ENCODE results near the gene RASGRP2.
"Not testable (repeated sequence)": the region's sequence is repeated elsewhere in the genome, so short reads cannot be mapped to it uniquely, and the experiment has no call there.

RASGRP2 gene

DNA sequence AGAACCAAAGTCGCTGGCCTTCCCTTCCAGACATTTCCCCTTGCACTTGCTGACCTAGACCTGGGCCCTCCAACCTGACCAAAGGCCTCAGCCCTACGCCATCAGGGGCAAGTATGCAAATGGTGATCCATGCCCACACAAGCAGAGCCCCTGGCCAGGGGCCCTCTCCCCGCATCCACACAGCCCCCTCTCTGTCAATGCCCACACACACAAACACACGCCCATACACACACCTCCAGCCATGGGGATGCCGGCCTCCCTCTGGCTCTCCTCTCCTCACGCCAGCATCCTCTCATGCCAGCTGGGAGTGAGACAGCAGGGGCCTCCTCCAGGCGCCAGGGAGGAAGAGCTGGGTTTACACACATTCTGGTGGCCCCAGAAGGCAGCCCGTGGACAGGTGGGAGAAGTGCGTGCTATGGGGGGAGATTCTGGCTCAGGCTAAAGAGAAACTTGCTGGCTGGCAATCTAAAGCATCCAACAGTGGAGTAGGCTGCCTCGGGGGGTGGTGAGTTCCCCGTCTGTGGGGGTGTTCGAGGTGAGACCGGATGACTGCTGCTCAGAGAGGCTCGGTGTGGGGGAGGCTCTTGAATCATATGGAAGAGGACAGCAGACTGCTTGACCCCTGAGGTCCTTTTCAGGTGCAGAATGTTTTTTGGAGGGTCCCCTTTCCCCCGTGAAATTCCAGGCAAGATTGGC is 25.7 kb downstream of the RASGRP2 start:
- no peak for DNase-seq

DNA sequence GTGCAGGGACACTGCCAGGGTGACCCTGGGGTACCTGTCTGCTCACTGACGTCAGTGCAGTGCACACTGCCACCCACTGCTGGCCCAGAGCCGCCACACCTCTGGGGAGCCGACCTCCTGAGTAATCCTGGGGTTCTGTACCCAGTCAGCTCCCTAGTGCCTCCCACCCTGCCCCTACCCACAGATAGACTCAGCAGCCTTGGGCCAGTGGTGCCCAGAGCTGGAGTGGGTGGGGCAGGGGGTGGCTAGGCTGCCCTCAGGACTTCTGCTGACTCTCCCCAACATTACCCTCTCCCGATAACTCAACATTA is 26.7 kb downstream of the RASGRP2 start:
- no peak for DNase-seq

DNA sequence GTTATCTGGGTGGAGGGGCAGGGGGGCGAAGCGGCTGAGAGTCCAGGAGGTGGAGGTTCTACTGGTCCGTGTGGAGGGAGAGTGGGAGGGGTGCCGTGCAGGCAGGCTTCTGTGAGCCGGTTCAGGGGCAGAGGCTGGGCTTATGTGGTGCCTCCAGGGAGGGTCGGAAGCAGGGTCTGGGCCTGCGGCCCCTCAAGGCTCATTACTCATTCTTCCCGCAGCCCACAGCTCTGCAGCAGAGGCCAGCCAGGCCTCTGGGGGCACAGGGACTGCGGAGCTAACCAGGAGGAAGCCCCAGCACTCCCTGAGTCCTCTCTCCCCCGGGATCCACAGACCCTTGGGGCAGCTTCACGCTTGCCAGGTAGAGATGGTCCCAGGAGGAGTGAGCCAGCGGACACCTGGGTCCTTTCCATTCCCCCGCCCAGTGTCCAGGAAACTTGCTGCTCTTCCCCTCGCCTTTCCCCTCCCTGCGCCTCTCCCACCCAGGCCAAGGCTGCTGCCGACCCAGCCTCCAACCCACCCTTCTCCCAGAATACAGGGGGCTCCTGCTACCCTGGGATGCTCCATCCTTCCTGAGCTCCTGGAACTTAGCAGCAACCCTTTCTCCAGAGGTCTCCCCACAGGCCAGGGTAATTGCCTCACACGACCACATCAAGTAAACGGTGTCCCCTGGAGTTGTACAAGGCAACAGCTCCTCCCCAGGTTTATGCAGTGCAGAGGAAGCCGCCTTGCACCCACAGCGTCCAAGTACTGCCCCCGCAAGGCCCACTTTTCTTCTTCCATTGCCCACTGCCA is 27.3 kb downstream of the RASGRP2 start:
- DNase-seq: no peak

DNA sequence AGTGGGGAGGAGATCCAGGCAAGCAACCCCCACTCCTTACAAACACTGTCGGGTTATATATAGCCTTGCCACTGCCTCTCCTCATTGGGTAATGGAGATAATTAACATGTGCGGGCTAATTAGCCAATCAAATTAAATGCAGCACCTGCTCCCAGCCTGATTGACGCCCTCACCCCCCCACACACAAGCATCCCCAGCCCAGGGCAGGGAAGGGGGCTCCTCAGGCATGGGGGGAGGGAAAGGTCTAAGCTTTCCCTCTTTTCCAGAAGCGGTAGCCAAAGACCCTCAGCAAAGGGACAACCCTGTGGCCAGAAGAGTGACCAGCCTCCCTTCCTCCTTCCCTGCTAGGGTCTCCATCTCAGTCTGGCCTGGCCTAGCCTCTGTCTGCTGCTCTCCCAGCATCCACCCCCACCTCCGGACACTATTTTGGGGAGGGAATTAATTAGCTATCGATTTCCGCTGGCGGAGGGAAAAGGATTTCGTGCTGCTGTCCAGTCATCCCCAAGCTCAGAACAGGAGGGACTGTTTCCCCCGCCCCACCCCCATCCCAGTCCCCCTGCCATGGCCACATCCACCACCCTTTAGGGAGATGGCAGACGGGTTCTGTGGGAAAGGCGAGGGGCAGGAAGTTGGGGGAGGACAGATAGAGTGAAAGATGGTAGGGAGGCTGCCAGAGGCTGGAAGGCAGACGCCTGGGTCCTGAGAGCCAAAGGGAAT is 28.0 kb downstream of the RASGRP2 start:
- DNase-seq: no peak

DNA sequence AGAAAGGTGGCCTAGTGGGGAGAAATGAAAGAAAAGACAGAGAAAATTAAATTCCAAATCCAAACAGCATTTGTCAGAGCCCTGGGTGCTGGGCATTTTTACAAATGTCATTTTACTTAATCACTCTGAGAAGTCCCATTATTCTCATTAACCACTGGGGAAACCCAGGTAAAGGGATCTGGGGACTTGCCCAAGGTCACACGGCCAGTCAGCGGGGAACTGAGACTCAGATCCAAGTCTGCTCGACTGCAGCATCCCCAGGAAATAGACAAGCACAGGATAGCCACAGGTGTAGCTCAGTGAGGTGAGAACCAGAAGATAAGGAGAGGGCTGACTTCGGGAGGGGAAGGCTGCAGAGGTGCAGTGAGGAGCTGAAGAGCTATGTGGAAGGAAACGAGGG is 28.8 kb downstream of the RASGRP2 start:
- no peak for DNase-seq

DNA sequence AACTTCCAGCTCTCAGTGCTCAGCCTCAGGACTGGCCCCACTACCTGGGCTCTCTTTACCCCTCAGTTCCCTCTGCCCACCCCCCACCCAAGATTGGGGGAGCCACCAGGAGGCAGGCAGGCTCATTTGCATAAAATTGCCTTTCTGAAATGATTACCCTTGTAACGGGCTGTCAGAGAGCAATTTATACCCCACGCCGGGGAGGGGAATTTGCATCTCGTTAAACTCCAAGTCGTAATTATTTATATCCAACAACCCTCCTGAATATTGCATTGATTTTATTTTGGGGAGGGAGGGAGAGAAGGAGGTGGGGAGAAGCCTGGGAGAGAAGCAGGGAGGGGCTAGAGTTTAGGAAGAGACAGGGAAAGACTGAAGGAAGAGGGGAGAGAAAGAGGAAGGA is 29.3 kb downstream of the RASGRP2 start:
- DNase-seq: no peak

DNA sequence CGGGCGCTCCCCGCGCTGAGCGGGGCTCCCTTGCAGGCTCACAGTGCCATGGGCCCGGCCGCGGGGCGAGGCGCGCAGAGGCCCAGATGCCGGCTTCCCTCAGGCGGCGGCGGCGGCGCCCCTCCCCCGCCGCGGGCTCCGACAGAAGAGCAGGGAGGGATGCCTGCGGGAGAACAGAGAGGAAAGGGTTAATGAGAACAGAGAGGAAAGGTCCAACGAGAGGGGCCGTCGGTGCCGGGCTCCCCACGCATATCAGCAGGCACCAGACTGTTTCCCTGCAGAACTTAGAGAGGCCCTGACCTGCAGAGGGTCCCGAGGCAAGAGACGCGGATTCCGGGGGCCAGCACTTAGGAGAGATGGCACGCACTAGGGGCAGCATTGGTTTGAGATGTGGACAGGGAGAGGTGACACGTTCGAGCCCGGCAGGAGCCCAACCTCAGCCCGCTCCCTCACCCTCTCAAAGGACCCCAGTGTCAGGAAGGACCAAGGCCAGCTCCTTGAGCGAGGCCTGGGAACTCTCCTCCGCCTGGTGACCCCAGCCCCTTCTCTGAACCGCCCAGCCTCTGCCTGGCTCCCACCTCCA is 30.1 kb downstream of the RASGRP2 start:
- no peak for DNase-seq

DNA sequence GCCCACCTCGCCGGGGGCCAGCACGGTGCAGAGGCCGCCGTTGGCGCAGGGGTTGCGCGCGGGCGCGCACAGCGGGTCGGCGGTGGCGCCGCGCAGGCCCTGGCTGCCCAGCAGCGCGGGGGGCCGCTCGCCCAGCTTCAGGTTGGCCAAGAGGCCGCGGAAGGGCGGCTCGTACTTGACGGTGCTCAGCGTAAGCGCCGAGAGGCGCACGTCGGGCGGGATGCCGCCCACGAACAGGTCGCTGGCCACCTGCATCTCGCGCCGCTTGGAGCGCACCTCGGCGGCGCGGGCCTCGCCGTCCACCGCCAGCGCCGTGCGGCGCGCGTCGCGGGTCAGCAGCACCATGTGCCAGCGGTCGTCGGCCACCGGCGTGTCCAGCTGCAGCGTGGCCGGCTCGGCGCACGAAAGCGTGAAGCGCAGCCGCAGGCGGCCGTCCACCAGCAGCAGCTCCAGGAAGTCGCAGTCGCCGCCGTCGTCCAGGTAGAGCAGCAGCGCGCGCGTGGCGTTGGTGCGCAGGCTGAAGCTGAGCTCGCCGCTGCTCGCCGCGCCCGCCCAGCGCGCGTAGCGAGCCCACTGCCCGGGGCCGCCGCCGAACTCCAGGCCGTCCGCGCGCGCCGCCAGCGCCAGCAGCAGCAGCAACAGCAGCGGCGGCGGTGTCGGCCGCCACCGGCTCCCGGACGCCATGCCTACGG is 30.8 kb downstream of the RASGRP2 start:
- DNase-seq: no peak

DNA sequence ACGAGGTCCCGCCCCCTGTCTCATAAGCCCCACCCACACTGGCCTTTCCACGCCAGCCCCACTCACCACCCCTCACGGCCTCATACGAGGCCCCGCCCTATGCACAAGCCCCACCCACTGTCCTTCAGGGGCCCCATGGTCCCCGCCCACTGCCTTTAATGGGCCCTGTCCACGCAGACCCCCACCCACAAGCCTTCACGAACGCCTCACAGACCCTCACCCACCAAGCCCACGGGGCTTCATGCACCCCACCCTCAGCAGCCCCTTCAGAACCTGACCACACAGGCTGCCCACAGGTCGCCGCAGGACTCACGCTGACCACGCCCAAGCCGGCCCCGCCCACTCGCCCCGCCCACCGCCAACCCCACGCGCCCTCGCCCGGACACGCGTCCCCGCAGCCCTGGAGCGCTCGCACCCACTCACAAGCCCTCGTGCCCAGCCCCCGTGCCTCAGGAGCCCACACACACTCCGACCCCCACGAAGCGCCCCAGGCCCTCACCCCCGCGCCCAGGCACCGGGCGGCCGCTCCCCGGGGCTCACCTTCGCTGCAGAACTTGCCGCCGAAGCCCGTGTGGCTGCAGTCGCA is 31.4 kb downstream of the RASGRP2 start:
- DNase-seq: no peak

DNA sequence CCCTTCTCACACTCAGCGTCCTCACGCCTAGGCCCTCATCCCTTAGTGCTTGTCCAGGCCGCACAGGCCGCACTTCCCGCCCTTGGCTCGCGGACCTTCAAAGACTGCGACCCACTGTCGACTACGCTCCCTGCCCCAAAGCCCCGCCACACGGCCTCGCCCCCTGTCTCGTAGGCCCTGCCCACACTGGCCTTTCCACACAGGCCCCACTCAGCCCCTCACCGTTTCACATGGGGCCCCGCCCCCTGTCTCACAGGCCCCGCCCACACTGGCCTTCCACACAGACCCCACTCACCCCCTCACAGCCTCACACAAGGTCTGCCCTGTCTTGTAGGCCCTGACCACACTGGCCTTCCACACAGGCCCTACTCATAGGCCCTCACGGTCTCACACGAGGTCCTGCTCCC is 32.0 kb downstream of the RASGRP2 start:
- DNase-seq: no peak

DNA sequence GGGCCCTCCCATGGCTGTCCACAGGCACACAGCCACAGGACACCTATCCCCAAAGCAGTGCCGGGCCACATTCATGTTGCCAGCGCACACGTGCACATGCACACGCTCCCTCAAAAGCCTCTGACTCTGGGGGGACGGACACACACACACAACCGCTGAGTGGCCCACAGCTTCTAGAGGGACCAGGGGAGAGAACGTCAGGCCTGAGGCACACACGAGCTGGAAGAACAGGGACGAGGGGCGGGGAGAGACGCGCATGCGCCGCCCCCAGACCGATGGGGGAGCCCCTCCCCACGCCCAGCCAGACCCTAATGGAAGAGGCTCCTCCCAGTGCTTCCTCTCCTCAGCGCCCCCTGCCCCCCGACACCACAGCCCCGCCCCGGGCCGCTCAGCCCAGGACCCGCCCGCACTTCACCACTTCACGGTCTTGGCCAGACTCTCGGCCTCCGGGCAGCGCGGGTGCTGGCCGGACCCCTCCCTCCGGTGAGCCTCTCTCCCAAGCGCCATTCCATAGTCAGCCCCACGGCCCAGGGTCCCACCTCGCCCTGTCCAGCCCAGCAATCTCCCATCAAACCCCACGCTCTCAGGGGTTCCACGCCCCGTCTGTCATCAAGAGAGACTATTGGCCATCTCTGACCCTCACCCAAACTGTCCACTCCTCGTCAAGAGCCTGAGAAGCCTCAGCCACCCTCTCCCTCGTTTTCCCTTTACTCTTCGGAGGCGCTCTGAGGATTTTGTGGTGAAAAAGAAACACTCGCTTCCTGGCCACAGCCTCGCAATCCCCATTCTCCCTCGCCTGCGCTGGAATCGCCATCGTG is 32.6 kb downstream of the RASGRP2 start:
- DNase-seq: no peak

DNA sequence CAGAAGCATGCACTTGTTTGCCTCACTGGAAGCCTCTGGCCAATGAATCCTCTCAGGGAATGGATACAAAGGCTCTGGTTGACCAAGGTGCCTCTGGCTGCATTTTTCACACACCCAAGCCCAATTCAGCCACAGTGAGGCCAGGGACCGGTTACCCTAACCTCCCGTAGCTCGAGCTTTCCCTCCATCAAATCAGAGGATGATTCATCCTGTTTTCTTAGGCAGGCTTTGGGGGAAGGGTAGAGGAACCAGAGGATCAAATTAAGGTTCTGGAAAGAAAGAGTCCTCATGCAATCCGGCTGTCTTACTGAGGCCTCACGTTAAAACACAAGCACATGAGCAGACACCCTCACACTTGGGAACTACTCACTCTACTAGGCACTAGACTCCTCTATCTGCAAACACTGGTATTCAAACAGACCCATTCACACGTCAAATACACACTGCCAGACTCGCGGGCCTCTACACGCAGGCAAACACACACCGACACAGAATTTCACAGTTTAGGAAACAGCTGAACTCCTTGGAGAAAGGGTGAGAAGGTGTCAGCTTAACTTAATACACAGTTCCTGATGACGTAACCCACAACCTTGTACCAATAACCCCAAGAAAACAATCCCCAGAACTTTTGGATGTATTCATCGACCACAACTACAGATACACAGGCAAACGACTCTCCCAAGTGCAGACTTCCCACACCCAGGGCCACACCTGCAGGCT is 33.4 kb downstream of the RASGRP2 start:
- no peak for DNase-seq

DNA sequence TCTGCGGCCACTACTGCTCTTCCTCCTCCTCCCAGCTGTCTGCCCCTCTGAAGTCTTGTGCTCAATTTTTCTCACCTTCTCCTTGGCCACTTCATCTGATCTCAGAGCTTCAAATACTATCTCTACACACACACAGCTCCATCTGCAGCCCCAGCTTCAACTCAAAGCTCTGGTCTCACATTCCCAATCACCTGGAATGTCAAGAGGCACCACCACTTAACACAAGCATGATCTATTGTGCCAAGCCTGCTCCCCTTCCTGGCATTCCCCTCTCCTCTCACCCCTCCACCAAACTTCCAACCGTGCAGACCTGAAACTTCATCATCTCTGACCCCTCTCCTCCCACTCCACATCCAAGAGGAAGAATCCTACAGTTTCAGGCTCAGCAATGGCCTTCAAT is 38.4 kb downstream of the RASGRP2 start:
- DNase-seq: no peak

DNA sequence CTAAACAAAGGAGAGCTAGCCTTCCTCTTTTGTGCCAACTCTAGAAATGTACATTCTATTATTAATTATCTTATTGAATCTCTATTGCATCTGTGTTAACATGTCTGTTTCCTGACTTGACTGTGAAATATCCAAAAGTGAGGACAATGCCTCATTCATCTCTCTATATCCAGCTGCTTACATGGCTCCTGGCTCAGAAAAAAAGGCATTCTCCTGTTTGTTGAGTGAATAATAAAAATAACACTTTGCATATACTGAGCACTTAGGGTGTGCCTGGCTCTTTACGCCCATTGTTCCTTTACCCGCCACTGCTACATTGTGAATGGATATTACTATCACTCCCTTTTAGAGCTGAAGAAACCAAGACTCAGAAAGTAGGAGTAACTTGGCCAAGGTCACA is 40.9 kb downstream of the RASGRP2 start:
- DNase-seq: no peak

DNA sequence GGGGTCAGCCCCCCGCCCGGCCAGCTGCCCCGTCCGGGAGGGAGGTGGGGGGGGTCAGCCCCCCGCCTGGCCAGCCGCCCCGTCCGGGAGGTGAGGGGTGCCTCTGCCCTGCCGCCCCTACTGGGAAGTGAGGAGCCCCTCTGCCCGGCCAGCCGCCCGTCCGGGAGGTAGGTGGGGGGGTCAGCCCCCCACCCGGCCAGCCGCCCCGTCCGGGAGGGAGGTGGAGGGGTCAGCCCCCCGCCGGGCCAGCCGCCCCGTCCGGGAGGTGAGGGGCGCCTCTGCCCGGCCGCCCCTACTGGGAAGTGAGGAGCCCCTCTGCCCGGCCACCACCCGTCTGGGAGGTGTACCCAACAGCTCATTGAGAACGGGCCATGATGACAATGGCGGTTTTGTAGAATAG is 42.0 kb downstream of the RASGRP2 start:
- DNase-seq: not testable (repeated sequence)

DNA sequence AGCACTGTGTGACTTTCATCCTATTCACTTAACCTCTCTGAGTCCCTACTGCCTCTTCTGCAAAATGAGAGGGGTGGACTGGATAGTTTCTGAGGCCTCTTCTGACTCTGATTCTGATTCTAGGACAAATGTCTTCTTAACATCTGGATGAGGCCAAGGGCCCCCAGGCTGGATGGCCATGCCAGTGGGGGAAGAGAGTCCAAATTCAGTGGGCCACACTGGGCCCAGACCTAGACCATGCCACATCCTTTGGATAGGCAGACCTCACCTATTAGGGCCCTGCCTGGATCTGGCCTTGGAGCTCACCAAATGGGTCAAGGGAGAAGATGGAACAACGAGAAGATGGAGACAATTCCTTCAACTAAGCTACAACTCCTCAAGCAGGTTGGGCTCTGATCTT is 45.5 kb downstream of the RASGRP2 start:
- no peak for DNase-seq

DNA sequence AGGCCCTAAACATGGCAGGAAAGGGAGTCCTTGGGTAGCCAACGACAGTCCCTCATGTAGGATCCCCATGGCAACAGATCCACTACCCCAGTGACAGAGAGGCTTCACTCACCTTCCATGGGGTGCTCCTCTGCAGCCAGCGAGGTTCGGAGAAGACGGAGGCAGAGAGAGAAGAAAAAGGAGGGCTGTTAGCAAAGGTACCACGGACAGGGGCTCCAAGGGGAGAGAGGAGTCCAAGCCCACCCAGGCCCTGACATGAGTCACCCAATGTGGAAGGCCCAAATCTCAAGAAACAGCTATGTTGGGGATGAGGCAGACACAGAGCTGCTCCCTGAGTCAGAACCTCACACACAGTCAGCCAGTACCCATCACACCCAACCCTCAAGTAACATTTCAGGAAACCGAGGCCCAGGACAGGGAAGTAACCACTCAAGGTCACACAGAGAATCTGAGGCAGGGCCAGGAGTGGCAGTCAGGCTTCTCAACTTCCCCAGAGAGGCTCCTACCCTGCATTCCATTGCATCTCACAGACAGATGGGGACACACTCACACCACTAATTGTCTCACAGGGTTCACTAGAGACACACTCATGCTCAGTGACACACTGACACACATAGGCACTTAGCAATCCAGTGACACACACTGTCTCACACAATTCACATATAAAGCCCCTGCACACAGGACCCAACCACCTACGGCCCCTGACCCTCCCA is 46.1 kb downstream of the RASGRP2 start:
- no peak for DNase-seq

DNA sequence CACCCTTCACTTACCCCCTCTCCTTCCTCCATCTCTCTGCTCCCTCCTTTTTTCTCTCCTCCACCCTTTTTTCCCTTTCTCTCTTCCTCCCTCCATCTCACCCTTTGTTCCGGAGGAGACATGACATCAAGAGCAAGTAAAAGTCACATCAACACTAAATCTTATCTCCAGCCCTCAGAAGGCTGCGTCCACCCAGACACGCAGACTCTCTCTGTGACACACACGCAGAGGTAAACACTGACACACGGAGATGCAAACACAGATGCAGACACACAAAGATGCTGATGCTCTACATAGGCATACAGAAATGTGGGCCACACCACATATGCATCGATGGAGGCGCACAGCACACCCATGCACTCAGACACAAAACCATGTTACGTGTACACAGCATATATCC is 47.9 kb downstream of the RASGRP2 start:
- DNase-seq: no peak

DNA sequence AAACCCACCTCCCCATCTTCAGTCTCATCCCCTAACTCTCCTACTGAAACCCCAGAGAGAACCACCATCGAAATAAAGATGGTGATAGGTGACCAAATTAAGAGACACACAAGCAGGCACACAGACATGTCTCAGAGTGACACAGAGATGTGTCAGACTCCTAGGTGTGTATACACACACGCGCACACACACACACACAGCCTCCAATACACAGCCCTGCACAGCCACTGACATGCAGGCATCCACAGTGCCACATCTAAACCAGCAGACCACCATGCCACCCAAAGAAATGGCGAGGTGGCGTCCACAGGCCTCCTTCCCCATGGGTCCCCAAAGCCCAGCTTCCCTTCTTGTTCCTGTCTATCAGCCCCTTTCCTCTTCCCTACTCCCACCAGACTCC is 48.4 kb downstream of the RASGRP2 start:
- DNase-seq: no peak

DNA sequence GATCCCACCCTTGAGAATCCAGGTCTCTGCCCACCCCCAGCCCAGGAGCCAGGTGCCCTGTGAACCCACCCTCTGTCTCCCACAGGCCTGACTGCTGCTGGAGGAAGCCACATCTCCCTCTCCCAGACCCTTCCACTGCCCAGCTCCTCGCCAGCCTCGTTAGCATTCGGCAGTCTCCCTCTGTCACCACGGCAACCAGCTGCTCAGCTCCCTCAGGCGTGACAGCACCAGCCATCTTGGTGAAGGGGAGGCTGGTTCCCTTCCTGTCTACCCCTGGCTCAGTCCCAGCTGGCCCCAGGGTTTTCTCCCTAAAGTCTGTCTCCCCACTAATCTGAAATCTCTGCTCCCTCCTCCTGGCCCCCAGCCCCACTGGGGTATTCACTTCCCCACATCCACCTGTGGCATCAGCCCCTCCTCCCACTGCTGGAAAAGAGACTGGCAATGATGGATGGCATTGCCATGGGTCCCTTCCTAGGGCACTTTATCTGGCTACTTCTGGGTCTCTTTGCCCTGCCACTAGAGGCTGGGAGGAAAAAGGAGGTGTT is 49.0 kb downstream of the RASGRP2 start:
- DNase-seq: no peak

All from SIG-M5 (cell line).